GM21737 (cell line): ENCODE data around the gene CCN6.
"Not testable (repeated sequence)": the region's sequence is repeated elsewhere in the genome, so short reads cannot be mapped to it uniquely, and the experiment has no call there.

Source experiments
- ATAC-seq: cut with Tn5 transposase; IDR thresholded peaks from one replicate; pipeline ENCODE4 v1.9.1; 2021; ENCODE audit warnings: mild to moderate bottlenecking, moderate library complexity; ENCODE audit not compliant: unreplicated experiment

Gene CCN6

DNA sequence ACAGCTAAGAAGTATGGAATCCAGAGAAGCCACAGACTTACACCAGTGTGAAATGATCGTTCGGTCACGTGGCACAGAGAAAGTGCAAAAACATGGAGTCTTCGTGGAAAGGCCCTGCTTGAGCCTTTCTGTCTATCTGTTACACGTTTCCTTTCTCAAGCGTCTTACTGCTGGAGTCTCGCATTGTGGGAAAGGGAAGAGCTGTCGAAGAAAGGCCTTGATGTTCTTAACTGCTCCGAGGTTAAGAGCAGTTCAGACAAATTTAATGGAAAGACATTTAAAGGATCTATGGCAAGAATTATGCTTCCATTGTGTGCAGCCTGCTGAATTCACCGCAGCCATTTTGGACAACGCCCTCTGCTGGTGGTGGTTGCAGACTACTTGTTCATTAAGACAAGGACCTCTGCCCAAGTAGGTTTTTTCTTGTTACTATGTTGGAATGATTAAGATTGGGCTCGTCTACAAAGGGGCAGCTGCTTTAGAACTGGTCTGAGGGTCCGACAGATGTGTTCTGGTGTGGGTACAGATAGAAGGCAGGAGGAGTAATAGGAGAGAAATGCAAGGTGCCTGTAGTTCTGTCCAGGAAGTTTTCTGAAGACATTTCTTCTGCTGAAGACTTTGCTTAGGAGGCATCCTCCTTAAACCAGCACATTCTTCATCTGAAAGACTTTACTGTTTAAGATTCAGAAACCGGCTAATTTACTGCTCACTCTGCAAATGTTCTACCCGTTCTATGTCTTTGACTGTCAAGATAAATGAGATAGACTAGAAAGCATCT is 24.7 kb upstream of the CCN6 start:
- ATAC-seq = no peak

DNA sequence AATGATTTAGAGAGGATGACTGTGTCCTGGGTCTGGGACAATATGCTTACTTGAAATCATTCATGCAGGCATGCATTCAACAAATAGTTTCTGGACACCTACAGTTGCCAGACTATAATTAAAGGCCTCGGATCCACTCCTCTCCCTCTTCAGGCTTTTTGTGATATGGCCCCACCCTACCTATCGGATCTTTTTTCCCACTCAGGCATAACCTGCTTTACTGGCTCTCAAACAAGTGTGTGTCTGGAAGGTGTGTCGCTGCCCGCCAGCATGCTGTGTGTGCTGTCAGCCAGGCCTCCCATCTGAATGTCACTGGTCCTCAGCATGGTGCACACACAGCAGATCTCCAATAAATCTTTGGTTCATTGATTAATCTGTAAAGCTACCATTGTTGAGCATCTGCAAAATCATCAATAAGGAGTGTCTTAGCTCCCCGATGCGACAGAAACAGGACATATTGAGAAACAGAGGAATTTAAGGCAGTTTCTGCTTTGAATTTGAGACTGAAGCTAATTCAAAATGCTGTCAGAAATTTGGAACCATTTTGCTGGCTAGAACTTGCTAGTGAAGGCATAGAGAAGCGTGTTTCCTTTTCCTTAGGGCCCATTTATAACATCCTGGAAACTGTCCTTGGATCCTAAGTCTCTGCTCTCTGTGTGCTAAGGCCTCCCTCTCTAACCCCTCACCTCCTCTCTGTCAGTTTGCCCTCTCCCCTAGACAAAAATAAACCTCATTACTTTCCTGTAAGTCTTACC is 23.5 kb upstream of the CCN6 start:
- no peak for ATAC-seq

DNA sequence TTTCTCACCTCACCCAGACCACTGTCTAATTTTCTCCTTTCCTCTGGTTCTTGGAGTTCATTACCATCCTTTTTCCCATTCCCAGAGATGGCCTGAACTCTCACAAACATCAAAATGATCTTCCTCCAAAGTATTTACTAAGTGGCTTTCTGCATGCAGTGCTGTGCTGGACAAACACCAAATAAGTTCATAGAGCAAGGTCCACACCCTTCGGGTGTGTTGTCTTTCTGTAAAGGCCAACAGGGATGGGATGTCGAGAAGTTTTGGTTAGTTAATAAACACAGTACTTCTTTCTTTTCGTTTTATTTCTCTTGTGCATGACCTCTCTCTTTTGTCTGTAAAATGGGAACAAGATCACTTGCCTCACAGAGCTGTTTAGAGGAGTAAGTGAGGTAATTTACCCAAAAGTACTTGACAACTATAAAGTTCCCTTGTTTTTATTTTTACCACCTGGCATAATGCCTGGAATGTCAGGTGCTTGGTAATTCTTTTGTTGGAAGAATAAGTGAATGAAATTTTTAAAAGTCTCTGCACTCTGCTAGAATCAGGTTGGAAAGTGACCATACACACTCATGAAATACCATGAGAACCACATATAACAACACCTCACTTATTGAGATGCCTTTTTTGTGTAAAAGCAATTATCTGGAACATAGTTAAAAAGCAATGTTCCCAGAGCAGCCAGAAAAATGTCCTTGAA is 22.8 kb upstream of the CCN6 start:
- ATAC-seq = no peak

DNA sequence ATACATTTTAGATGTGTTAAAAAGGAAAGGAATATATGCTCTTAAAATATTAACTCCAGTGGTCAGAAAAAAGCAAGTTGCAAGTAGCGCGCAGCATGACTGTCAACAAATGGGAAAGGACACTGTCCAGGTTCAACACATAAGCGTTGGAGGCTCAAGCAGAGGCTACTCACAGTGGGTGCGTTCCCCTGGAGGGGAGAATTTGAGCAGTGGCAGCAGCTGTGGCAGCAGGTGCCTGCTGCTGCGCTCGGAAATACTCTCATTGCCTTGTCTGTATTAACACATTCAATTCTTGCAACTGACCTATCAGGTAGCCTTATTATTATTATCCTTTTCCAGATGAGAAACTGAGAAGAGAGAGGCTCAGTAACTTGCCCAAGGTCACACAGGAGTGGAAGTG is 21.9 kb upstream of the CCN6 start:
- no peak for ATAC-seq

DNA sequence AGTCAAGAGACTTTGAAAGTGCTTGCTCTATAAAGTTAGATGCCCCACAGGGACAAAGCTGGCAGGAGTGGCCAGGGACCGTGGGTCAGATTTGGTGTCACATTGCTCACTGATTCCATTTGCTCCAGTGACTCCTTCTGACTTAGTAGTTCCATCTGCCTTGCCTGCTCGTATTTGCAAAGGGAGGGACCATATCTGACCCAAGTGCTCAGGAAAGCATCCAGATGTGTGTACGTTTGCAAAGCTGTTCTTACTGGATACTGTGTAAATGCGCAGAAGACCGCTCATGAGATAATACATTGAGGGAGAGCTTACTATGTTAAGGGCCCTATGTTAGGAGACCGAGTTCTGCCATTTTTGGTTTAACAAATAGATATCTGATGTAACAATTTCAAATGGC is 21.2 kb upstream of the CCN6 start:
- ATAC-seq = no peak

DNA sequence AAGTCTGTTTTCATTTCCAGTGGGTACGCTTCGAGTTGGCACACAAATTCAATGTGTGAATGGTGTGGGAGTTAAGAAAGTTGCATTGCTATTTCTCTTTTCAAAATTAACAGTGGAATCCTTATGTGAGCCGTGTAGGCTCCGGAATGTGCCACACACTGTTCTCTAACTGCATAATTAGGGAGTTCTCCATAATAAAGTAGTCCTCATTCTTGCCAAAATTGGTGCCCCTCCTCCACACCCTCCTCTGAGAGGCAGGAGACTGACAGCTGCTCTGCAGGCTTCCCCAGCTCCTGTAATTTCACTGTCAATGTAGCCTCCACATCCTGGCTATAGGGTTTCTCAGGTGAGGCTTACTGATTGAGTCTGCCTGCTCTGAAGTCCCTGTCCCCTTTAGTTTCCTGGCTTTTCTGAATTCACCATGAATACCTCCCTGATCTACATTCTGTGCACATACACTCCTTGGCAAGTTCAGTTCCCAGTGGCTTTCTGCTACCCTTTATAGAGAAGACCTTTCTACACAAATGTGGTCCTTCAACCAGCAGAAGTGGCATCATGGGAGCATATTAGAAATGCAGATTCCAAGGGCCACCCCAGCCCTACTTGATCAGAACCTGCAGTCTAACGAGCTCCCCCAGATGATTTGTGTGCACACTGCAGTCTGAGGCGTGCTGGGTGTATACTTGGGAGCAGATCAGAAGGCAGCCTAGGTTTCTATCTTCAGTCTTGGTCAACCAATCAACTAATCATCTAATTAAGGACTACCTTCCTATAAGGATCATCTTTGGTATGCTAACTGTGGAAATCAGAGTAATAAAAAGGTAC is 19.9 kb upstream of the CCN6 start:
- no peak for ATAC-seq

DNA sequence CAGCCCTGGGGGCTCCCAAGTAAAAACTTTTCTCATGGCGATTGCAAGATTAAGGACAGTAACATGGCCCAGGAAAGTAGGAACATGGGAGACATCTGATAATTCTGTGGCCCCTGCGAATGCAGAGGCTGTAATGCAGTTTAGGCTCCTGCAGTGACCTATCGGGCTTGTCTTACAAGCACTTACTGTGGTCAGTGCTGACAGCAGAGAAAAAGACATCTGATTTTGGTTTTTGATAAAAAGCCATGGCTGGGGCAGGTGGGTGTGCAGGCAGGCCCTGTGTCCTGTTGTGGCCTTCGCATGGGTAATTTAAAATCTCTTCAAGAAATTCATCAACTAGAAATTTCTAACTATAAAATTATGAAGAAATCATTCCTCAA is 19.3 kb upstream of the CCN6 start:
- ATAC-seq = no peak

DNA sequence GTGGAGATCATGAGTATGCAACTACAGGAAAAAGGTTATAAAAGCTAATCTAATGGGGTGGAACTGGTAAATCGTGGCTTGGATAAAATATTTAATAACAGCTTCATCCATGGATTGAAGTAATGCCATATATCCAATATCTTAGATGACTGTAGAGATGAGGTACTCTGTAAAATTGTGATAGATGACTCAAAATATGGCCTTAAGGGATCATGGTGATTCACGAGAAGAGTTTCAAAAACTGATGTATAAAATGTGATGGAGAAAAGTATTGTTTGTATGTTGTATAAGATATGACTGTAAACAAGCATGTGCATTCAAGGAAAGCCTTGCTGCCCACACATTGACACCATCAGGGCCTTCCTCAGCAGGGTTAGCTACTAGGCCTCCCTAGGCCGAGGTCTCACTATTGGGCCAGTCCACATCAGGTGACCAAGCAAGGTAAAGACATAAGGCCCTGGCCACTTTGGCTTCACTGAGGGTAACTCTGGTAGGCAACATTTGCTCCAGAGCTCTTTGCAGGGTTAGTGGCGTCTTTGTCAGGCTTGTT is 17.7 kb upstream of the CCN6 start:
- no peak for ATAC-seq

DNA sequence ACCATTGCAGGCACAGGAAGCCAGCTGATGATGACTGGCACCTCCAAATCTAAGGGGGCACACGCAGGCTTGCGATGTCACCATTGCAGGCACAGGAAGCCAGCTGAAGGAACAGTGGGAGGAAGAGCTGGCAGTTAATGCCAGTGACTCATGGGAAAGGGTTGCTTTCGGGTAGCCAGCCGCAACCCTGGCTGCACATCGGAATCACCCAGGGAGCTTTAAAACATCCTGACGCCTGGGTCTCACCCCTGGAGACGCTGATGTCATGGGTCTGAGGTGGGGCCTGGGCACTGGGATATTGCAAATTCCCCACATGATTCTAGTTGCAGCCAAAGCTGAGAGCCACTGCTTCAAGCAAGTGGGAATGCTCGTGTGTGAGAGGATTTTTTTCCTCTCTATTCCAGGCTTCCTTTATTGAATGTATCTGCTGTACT is 16.1 kb upstream of the CCN6 start:
- no peak for ATAC-seq

DNA sequence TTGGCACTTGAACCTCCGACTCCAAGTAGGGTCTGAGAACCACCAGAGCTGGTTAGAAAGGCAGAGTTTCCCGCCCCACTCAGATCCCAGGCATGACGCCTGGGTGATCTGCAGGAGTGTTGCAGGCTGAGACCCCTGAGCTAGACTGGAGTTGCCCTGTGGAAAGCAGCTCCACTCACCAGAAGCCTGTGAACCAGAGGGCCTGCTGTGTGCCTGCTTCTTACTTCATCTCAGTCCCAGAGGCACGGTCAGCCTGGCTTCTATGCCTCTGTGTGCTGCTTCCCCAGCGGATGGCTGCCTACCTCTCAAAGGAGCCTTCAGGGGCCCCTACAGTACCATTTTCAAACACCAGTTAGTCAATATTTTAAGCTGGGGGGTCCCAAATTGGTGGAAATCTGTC is 15.6 kb upstream of the CCN6 start:
- no peak for ATAC-seq

DNA sequence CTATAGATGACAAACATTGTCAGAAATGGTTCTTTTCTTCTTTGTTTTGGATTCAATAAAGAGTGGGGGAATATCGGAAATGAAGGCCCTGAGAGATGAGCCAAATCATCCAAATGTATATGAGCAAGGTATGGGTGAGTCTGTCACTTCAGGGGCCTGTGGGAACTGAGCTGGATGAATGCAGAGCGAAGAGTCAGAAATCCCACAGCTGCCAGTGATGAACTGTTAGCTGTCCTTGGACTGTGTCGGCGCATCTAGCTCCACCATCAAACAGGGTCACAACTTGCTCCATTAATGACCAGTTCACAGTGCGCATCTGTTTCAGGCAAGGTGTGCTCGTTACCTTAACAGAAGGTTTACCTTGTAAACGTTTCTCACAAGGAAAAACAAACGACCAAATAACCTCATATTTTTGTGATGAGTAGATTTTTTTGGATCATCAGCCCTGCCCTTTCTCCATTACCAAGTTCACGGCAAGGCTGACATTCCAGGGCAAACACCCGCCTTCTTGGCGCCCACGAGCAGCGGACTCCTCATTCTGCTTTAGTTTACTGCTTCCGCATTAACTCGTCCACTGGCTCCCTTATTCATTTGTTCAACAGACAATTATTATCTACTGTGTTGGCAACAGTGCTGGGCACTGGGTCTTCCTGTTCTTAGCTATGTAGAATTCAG is 15.0 kb upstream of the CCN6 start:
- no peak for ATAC-seq

DNA sequence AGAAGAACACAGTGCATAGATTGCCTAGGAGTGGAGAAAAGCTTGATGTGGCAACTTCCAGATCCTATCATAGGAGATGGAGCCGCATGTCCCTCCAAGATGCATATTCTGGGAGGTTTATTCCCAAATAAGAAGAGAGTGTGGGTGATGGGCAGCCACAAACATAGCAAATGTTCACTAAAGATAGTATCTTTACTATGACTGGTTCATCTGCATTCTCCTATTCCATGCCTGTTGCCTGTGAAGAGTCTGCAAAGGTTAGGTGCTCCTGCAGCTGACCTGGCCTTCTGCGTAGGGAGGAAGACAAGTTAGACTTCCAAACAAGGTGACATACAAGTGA is 14.5 kb upstream of the CCN6 start:
- no peak for ATAC-seq

DNA sequence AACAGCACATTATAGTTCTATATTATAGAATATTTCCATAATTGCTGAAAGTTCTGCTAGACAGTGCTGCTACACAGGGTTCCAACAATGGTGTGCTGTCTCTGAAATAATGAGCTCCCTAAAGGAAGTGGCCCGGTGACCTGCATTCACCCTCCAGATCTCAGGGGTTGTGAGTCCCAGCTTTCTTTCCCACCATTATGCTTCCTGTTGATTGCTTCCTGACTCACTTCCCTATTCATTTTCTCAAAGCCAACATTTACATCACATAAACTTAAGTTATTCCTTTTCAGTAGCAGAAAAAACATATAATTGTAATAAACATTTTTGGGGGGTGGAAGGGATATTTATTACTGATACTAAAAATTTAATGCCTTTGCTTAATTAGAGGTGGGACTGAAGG is 12.9 kb upstream of the CCN6 start:
- no peak for ATAC-seq

DNA sequence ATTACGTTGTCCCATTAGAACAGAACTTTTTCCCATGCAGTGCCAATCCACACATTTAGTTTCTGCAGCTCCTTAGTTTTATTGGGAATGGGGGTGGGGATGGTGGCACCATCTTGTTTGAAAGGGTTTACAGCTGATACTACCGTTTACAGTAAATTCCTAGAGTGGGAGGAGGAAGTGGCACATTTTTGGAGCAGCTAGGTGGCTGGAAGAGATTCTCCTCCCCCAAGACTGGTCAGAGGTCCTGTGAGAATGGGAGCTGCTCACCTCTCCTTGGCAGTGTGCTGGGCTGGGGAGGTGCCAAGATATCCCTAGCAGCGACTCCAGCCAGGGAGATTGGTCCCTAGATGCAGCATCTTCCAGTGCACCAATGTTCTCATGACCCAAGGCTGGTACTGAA is 12.4 kb upstream of the CCN6 start:
- ATAC-seq = no peak

DNA sequence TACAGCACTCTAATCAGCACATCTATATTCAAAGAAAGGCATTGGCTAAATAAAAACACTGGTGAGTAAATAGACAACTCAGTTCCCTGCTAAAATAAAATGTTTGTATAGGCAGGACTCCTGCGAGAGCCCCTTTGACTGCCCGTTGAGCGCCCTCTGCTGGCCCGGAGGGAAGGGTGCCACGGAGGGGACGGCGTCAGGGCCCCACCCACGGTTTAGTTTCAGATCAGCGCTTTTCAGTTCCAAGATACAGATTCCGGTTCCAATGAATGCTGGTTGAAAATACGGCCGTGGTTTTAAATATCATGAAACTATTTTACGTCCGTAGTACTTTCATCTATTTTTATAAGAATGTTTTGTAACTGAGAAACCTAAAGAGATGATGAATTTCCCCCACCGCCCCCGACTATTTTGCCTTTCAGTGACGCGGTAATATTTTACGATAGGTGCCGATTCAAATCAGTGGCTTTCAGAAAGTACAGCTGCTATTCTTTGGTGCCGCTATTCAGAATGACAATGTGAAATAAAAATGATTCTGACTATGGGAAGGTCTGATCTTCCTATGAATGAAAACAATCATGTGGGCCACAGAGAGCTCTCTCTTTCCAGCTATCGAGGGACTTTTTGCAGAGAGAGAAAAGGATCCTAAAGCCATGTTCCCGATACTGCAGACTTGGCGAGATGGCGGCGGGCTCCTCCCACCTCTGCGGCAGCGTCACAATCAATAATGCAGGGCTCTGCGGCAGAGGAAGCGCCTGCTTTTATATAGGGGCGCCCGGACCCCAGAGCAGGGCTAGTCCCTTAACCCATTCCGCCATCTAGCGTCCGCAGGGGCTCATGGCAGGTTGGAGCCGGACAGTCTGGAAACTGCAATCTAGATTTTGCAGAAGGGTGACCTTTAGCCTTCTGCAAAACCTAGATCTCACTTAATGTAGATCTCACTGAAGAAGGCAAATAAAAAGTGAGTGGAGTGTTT is 10.6 kb upstream of the CCN6 start:
- ATAC-seq = peak; percentile 88

DNA sequence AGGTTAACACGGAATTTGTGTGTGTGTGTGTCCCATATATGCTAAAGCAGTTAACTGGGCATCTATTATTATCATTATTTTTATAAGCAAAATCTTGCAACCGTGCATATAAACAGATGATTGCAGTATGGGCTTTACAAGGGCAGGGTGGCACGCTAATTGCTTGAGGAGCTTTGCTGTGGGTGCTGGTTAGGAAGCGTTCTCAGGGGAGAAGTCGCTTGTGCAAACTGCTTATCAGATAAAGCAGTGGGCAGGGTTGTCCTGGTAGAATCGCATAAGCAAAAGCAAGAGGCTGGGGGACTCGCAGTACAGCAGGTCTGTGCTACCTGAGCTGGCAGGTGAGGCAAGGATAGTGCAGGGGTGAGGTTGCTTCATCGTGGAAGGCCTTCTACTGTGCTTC is 9.7 kb upstream of the CCN6 start:
- ATAC-seq = no peak

DNA sequence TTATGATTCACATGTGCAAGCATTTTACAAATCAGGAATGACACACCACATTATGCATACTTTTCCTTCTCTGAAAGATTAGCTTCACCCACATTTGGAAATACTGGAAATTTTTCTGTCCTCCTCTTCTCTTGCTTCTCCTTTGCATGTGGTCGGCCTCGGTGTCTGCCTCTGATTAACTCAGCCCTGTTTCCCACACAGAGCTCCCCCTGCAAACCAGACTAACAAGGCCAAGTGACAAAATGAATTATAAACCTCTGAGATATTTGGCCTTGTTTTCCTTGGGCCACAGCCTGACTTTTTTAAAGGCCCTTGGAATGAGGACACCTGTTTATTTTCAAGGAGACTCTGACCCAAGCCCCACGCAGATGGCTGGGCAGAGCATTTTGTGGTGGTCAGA is 9.0 kb upstream of the CCN6 start:
- ATAC-seq = no peak

DNA sequence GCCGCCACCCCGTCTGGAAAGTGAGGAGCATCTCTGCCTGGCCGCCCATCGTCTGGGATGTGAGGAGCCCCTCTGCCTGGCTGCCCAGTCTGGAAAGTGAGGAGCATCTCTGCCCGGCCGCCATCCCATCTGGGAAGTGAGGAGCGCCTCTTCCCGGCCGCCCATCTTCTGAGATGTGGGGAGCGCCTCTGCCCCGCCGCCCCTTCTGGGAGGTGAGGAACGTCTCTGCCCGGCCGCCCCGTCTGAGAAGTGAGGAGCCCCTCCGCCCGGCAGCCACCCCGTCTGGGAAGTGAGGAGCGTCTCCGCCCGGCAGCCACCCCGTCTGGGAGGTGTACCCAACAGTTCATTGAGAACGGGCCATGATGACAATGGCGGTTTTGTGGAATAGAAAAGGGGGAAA is 6.4 kb upstream of the CCN6 start:
- ATAC-seq = not testable (repeated sequence)
